NCI-H2029 treated with DMSO at 0.1 percent for 48 hours (cell line): ENCODE measurements around the gene SLC66A3.
"Not testable (repeated sequence)": the region's sequence is repeated elsewhere in the genome, so short reads cannot be mapped to it uniquely, and the experiment has no call there.

Experiments
- DNase-seq: peaks from one replicate; lab custom pipeline; 2025; lab: John Stamatoyannopoulos, UW

Gene SLC66A3

GRCh38 chr2:11163439-11164317 lies 8.4 kb downstream of the SLC66A3 start:
- no peak for DNase-seq

GRCh38 chr2:11165046-11165445 lies 9.8 kb downstream of the SLC66A3 start:
- not testable (repeated sequence) for DNase-seq

GRCh38 chr2:11166476-11166875 lies 11.2 kb downstream of the SLC66A3 start:
- DNase-seq: no peak

- no peak for DNase-seq
These were observed 13.2 kb downstream of the SLC66A3 start for GRCh38 chr2:11168488-11168887.

GRCh38 chr2:11169333-11169732 lies 14.1 kb downstream of the SLC66A3 start:
- peak; percentile 38 for DNase-seq

DNA sequence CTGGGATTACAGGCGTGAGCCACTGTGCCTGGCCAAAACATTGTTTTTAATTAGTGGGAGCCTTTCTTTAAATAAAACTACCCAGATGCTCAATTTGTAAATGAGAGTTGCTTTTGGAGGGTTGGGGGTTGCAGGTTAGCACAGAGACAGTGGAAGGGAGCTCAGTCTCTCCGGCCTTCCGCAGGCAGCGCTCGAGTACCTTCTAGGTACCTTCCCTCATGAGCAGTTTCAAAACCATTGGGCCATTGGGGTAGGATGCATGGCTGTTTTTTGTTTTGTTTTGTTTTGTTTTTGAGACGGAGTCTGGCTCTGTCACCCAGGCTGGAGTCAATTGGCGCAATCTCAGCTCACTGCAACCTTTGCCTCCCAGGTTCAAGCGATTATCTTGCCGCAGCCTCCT lies 19.0 kb downstream of the SLC66A3 start:
- no peak for DNase-seq

- DNase-seq: no peak
These were observed 20.1 kb downstream of the SLC66A3 start for GRCh38 chr2:11175293-11175795.

GRCh38 chr2:11177871-11178690 lies 22.8 kb downstream of the SLC66A3 start:
- DNase-seq: no peak

GRCh38 chr2:11179196-11179595 lies 23.9 kb downstream of the SLC66A3 start:
- no peak for DNase-seq

- DNase-seq: no peak
These were observed 24.6 kb downstream of the SLC66A3 start for GRCh38 chr2:11179899-11180298.

DNA sequence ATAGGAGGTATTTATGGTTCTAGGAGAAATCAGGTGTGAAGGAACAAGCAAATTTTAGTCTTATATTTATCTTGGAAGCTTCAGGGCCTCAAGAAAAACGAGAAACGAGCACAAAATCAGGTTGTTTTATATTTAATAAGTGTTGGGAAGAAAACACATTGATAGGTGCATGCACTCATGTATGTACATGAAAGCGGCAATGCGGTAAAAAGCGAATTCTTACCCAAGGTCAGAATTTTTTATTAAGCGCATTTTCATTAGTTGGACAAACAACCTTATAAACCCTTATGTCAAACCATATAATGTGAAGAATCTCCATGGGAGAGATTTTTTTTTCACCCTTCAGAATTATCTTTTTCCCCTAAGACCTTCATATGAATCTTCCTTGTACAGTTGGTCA lies 25.4 kb downstream of the SLC66A3 start:
- DNase-seq: no peak

GRCh38 chr2:11182951-11183350 lies 27.7 kb downstream of the SLC66A3 start:
- no peak for DNase-seq

DNA sequence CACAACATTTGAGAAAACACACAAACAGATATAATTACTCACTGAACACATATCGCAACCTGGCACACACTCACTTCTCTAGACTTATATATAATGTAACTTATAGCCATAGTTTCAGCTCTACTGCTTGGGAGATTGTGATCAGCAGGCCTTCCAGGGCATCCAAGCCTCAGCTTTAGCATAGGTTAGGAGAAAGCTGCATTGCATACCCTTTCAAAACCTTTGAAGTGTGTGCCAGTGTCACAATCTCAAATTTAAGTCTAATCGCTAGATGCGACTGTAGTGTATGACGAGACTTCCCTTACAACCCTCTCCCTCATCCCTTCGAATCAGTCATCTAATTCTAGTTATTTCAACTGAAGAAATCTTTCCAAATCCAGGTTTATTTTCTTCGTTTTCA lies 30.9 kb downstream of the SLC66A3 start:
- no peak for DNase-seq

- no peak for DNase-seq
These were observed 31.9 kb downstream of the SLC66A3 start for GRCh38 chr2:11187083-11187619.

- DNase-seq: no peak
These were observed 32.5 kb downstream of the SLC66A3 start for GRCh38 chr2:11187731-11188130.

DNA sequence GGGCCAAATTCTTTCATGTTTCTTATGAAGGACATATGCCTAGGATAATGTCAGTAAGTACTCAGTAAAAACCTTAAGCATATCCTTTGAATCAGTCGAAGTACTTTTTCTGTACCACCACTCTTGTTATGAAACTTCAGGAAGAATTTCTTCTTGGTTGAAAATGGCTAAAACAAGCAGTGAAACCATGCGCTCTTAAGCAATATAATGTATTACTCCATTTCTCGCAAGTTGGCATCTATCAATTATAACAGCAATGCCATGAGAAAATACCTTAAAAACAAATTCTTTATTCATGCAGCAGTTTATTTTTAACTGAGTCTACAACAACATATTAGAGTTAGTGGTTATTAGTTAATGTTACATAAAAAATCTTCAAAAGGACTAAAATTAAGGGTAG lies 41.0 kb downstream of the SLC66A3 start:
- DNase-seq: no peak

DNA sequence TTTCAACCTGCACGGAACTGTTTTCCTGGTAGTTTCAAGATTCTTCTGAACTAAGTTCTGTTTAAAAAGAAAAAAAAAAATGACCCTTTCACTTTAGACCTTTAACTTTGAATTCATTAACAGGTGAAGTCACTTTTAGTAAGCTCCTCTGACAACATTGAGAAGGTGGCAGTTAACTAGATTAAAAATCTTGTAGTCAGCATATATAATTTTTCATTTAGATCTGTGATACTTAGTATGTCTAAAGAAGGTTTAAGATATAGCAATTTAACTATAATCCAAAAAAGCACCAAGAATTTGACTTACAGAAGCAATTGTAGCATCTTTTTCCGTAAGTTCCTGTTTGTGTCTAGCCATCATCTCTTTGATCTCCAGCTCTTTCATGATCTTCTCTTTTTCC lies 45.4 kb downstream of the SLC66A3 start:
- no peak for DNase-seq

- no peak for DNase-seq
These were observed 46.7 kb downstream of the SLC66A3 start for GRCh38 chr2:11201969-11202368.

DNA sequence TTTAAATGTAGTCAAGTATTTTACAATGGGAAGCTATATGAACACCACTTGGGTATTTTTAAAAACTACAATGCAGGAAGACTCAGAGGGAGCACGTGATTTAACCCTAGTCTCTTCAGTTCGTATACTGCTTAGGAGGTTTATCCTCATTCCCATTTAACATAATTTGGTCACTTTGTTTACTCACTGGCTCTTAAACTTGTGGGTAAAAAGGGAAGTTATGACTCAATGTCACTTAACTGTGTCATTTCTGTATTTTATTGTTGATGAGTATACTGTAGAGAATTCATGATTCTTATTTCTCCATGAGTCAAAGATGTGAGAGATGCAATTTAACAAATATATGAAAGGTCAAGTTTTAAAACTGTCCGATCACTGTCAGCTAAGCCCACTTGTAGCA lies 48.2 kb downstream of the SLC66A3 start:
- no peak for DNase-seq

- DNase-seq: no peak
These were observed 52.8 kb downstream of the SLC66A3 start for GRCh38 chr2:11208083-11208482.

DNA sequence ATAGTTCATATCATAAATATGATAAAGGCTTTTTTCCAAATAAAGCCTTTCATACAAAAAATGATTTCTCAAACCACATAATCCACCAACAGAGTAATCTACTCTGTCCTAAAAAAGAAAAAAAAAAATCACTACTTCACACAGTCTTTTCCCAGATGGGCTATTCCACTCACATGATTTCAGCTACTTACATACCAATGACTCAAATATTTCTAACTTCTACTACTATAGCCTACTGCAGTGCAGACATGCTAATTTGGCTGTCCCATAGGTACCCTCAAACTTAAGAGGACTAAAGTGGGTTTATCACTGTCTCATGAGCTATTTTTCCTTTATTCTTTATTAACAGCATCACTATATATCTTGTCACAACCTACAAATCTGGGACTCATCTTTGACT lies 57.4 kb downstream of the SLC66A3 start:
- no peak for DNase-seq

GRCh38 chr2:11213090-11213638 lies 57.9 kb downstream of the SLC66A3 start:
- no peak for DNase-seq
